Muscle layer of duodenum (tissue), 2 donors: Measurements from ENCODE around the gene MYH3.
"Not testable (repeated sequence)": the region's sequence is repeated elsewhere in the genome, so short reads cannot be mapped to it uniquely, and the experiment has no call there.

Experiments used
- H3K27ac ChIP-seq: one replicate; pipeline ENCODE4 v1.7.0; 2013; ENCODE audit warnings: mild to moderate bottlenecking, low read length
- H3K27me3 ChIP-seq: one replicate; pipeline ENCODE4 v1.7.0; 2013; ENCODE audit warnings: low read depth, mild to moderate bottlenecking, control low read depth, low read length
- H3K36me3 ChIP-seq, 2 donors: one replicate each; pipeline ENCODE4 v1.7.0; 2013; ENCODE audit warnings: low read length in 2 of 2, control low read depth in 1 of 2, mild to moderate bottlenecking in 1 of 2; ENCODE audit not compliant: insufficient read depth in 2 of 2, control insufficient read depth in 1 of 2
- H3K4me1 ChIP-seq, 2 donors: one replicate each; pipeline ENCODE4 v1.7.0; 2013; ENCODE audit warnings: low read length in 2 of 2, mild to moderate bottlenecking in 2 of 2, control low read depth in 1 of 2, moderate library complexity in 1 of 2; ENCODE audit not compliant: insufficient read depth in 2 of 2, control insufficient read depth in 1 of 2
- H3K4me3 ChIP-seq, 2 donors: one replicate each; pipeline ENCODE4 v1.7.0; 2013; ENCODE audit warnings: low read length in 2 of 2, low read depth in 1 of 2, mild to moderate bottlenecking in 1 of 2
- H3K9me3 ChIP-seq, 2 donors: one replicate each; pipeline ENCODE4 v1.7.0; 2013; ENCODE audit warnings: low read length in 2 of 2, control low read depth in 1 of 2, mild to moderate bottlenecking in 1 of 2; ENCODE audit not compliant: control insufficient read depth in 1 of 2
- donor health status: healthy.

The MYH3 gene

DNA sequence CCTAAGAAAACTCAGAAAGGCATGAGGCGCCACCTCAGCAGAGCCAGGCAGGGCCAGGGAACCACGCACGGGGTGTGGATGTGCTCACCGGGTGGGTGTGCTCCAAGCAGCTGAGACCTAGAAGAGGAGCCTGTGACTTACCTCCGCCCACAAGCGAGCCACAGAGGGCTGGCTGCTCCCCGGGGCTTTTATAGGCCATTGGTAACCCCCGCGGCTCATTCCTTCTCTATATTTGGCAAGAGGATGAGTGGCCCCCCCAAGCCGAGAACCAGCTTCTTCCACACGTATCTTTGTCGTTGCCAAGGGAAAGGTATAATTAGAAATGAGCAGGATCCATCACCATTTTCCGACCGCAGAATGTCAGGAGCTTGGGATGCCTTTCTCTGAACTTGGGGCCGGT lies at the start of gene MYH3:
Gene MYH3 (minus strand): TSS at position 162 of the 400 bp plus-strand sequence. CDS start 2,245 bp downstream, outside the sequence.
- Histone ChIP-seq H3K4me1 (no peaks in the 10 kb centered on the region), H3K27me3 (no peaks in the 10 kb centered on the region), H3K27ac (no peak within 1 kb of the TSS), H3K4me3 (no peak within 1 kb of the TSS), H3K36me3 (peaks cover 0 to 13% of the 10 kb centered on the region in 2 donors), H3K9me3 (no peaks in the 10 kb centered on the region)

DNA sequence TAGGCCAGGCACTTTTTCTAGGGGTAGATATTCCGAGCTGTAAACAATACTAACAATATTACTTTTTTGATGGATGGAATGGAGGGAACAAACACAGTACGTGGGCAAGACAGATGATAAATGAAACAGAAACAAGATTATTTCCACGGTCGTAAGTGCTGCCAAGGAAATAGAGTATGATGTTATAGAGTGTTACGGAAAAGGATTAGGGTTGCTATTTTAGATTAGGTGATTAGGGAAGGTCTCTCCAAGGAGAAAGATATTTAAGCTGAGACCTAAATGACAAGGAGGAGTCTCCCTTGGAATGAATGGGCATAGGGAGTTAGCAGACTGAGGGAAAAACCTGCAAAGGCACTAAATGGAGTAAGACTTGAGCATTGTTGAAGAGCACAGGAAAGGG lies 48.6 kb upstream of the MYH3 start:
- no peak overlapping the region for H3K27ac ChIP-seq
- no peaks in the 10 kb centered on the region for H3K9me3 ChIP-seq
- H3K27me3 ChIP-seq, result no peaks in the 10 kb centered on the region
- peaks cover 0 to 6% of the 10 kb centered on the region in 2 donors for H3K4me1 ChIP-seq
- H3K4me3 ChIP-seq, result no peak overlapping the region
- H3K36me3 ChIP-seq, result peaks cover 33 to 43% of the 10 kb centered on the region in 2 donors

GRCh38 chr17:10702574-10702973 lies 45.5 kb upstream of the MYH3 start:
- Histone ChIP-seq H3K27ac (no peak overlapping the region), H3K27me3 (no peaks in the 10 kb centered on the region), H3K4me1 (peaks cover 0 to 11% of the 10 kb centered on the region in 2 donors), H3K4me3 (no peak overlapping the region), H3K9me3 (no peaks in the 10 kb centered on the region), H3K36me3 (peaks cover 16 to 21% of the 10 kb centered on the region in 2 donors)

DNA sequence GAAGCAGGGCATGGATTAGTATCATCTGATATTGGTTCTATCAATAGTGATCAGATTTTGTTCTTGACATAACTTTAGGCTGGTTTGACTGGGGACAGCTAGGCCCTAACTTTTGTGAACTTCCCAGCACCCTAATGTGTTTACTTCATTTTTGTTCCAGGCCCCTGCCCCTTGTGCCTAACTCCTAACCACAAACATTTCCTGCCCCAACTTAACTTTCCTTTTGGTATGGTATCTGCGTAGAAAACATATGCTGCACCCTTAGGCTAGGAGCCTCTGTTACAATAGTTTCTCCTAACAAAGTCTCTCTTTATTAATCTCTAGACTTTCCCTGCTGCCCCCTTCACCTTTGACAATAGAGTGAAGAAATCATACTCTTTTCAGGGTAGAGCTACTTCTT lies 42.7 kb upstream of the MYH3 start:
- H3K27me3 ChIP-seq, result no peaks in the 10 kb centered on the region
- no peak overlapping the region for H3K4me3 ChIP-seq
- H3K36me3 ChIP-seq, result peaks cover 2 to 11% of the 10 kb centered on the region in 2 donors
- peaks cover 0 to 27% of the 10 kb centered on the region in 2 donors for H3K4me1 ChIP-seq
- no peak overlapping the region for H3K27ac ChIP-seq
- H3K9me3 ChIP-seq, result no peaks in the 10 kb centered on the region

GRCh38 chr17:10698096-10698818 lies 41.1 kb upstream of the MYH3 start:
- peak overlapping the region; percentile 90 for H3K27ac ChIP-seq
- H3K36me3 ChIP-seq, result peaks cover 6 to 18% of the 10 kb centered on the region in 2 donors
- H3K27me3 ChIP-seq, result no peaks in the 10 kb centered on the region
- peaks cover 0 to 27% of the 10 kb centered on the region in 2 donors for H3K4me1 ChIP-seq
- peak overlapping the region; percentile 96 to 97 for H3K4me3 ChIP-seq
- H3K9me3 ChIP-seq, result no peaks in the 10 kb centered on the region

- Histone ChIP-seq H3K27ac (peak within 1 kb of the TSS; percentile 90), H3K9me3 (no peaks in the 10 kb centered on the region), H3K36me3 (peaks cover 15 to 26% of the 10 kb centered on the region in 2 donors), H3K4me3 (peak within 1 kb of the TSS; percentile 96 to 97), H3K27me3 (no peaks in the 10 kb centered on the region), H3K4me1 (peaks cover 0 to 24% of the 10 kb centered on the region in 2 donors)
Measured at GRCh38 chr17:10697092-10698081, 40.3 kb upstream of the MYH3 start, which contains the start of the genes ADPRM and SCO1. TSS of gene ADPRM (plus strand) at chr17:10697594. CDS start at chr17:10704927, 7,333 bp downstream. TSS of gene SCO1 (minus strand) at chr17:10697533. CDS start at chr17:10697507, 26 bp downstream.

GRCh38 chr17:10695875-10696407 lies 38.8 kb upstream of the MYH3 start:
- not testable (repeated sequence) for H3K27ac ChIP-seq, H3K27me3 ChIP-seq, H3K9me3 ChIP-seq
- Histone ChIP-seq H3K4me1 (peaks cover 0 to 21% of the 10 kb centered on the region in 2 donors), H3K36me3 (peaks cover 27 to 41% of the 10 kb centered on the region in 2 donors), H3K4me3 (peak overlapping the region; percentile 96 to 97)

- H3K27ac ChIP-seq, result no peak overlapping the region
- H3K4me3 ChIP-seq, result no peak overlapping the region
- no peaks in the 10 kb centered on the region for H3K27me3 ChIP-seq
- H3K4me1 ChIP-seq, result no peaks in the 10 kb centered on the region
- H3K9me3 ChIP-seq, result no peaks in the 10 kb centered on the region
- H3K36me3 ChIP-seq, result peaks cover 44 to 60% of the 10 kb centered on the region in 2 donors
Measured at GRCh38 chr17:10687499-10687898, 30.4 kb upstream of the MYH3 start.

- Histone ChIP-seq H3K27ac (no peak overlapping the region), H3K9me3 (no peaks in the 10 kb centered on the region), H3K36me3 (peaks cover 44 to 54% of the 10 kb centered on the region in 2 donors), H3K4me1 (peaks cover 0 to 5% of the 10 kb centered on the region in 2 donors), H3K27me3 (no peaks in the 10 kb centered on the region), H3K4me3 (no peak overlapping the region)
Measured at GRCh38 chr17:10683853-10684252, 26.7 kb upstream of the MYH3 start.

- H3K27me3 ChIP-seq, result no peaks in the 10 kb centered on the region
- no peak overlapping the region for H3K27ac ChIP-seq
- H3K36me3 ChIP-seq, result peaks cover 44 to 51% of the 10 kb centered on the region in 2 donors
- no peaks in the 10 kb centered on the region for H3K9me3 ChIP-seq
- H3K4me3 ChIP-seq, result no peak overlapping the region
- peaks cover 0 to 5% of the 10 kb centered on the region in 2 donors for H3K4me1 ChIP-seq
Measured at GRCh38 chr17:10681866-10682446, 24.8 kb upstream of the MYH3 start.
